HEK293T (cell line): ENCODE measurements around the gene ELOVL6.

ENCODE experiments used
- CTCF ChIA-PET: fragments of 350-600 bp; formaldehyde crosslinking; extraction: SDS; loops from one replicate; lab custom pipeline; 2021; ENCODE audit warnings: antibody characterized with exemption, inconsistent platforms; lab: Yijun Ruan, JAX
- POLR2A ChIA-PET: fragments of 350-600 bp; formaldehyde crosslinking; extraction: SDS; loops from one replicate; lab custom pipeline; 2020; ENCODE audit warnings: antibody characterized with exemption, inconsistent platforms; lab: Yijun Ruan, JAX
- DNase-seq: peaks from one replicate; pipeline ENCODE4 v3.0.0; 2012; ENCODE audit warnings: mixed read lengths; ENCODE audit errors: extremely low spot score
- ARNT ChIP-seq: fragments of 450-650 bp; IDR thresholded peaks from 2 replicates; pipeline ENCODE4 v1.6.1; 2017; ENCODE audit warnings: mild to moderate bottlenecking
- BHLHE40 ChIP-seq: fragments of 450-650 bp; IDR thresholded peaks from 2 replicates; pipeline ENCODE4 v1.6.1; 2016; ENCODE audit warnings: mild to moderate bottlenecking, moderate library complexity, borderline replicate concordance
- CTBP1 ChIP-seq: fragments of 450-650 bp; IDR thresholded peaks from 2 replicates; pipeline ENCODE4 v1.6.1; 2016; ENCODE audit warnings: borderline replicate concordance
- ELF4 ChIP-seq: fragments of 450-650 bp; IDR thresholded peaks from 2 replicates; pipeline ENCODE4 v1.6.1; 2017; ENCODE audit warnings: antibody characterized with exemption
- FOXA1 ChIP-seq: fragments of 450-650 bp; IDR thresholded peaks from 2 replicates; pipeline ENCODE4 v1.6.1; 2016; ENCODE audit warnings: mild to moderate bottlenecking
- FOXK2 ChIP-seq: fragments of 450-650 bp; IDR thresholded peaks from 2 replicates; pipeline ENCODE4 v1.6.1; 2016; ENCODE audit warnings: mild to moderate bottlenecking
- FOXM1 ChIP-seq: fragments of 450-650 bp; IDR thresholded peaks from 2 replicates; pipeline ENCODE4 v1.6.1; 2017; ENCODE audit warnings: mild to moderate bottlenecking, borderline replicate concordance
- HDGF ChIP-seq: fragments of 450-650 bp; IDR thresholded peaks from 2 replicates; pipeline ENCODE4 v1.6.1; 2017; ENCODE audit warnings: antibody characterized with exemption, borderline replicate concordance
- L3MBTL2 ChIP-seq: fragments of 450-650 bp; conservative IDR thresholded peaks from 2 replicates; pipeline ENCODE4 v1.6.1; 2016; ENCODE audit warnings: mild to moderate bottlenecking
- LEF1 ChIP-seq: fragments of 450-650 bp; IDR thresholded peaks from 2 replicates; pipeline ENCODE4 v1.6.1; 2017; ENCODE audit warnings: mild to moderate bottlenecking, borderline replicate concordance
- NFRKB ChIP-seq: fragments of 450-650 bp; IDR thresholded peaks from 2 replicates; pipeline ENCODE4 v1.6.1; 2016; ENCODE audit warnings: mild to moderate bottlenecking, moderate library complexity
- SP1 ChIP-seq: fragments of 450-650 bp; IDR thresholded peaks from 2 replicates; pipeline ENCODE4 v1.6.1; 2017
- SUZ12 ChIP-seq: fragments of 450-650 bp; IDR thresholded peaks from 2 replicates; pipeline ENCODE4 v1.6.1; 2016; ENCODE audit warnings: mild to moderate bottlenecking
- TARDBP ChIP-seq: fragments of 450-650 bp; IDR thresholded peaks from 2 replicates; pipeline ENCODE4 v1.6.1; 2016
- ZNF384 ChIP-seq: fragments of 450-650 bp; IDR thresholded peaks from 2 replicates; pipeline ENCODE4 v1.6.1; 2016
- TF ChIP-seq, protein P1 (sequence below): fragments of 450-650 bp; IDR thresholded peaks from 2 replicates; pipeline ENCODE4 v1.6.1; 2016

Gene ELOVL6

DNA sequence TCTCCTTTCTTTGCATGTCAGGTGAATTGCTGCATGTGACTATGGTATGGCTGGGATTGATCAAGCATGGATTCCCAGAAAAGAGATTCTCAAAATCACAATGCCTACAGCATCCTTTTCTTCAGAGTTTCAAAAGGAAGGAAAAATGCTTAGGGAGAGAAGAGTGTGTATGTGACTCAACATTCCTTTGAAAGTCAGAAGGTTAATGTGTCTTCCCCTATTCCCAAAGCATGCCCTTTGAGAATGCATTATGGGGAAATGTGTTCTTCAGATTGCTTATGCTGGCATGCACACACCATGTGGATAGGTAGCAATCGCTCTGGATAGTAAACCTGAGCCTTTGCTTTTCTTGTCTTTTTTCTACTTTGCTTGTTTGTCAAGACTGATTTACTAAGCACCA is 78.5 kb downstream of the ELOVL6 start:
- CTCF ChIA-PET = no interaction called here
- POLR2A ChIA-PET = no interaction called here
- no peak for TF ChIP-seq TARDBP
- no peak for DNase-seq

GRCh38 chr4:110119337-110119736 is 79.1 kb downstream of the ELOVL6 start:
- DNase-seq = no peak
- ChIA-PET POLR2A (no interaction called here), CTCF (no interaction called here)
- TF ChIP-seq ZNF384 (no peak), HDGF (no peak), NFRKB (no peak)

DNA sequence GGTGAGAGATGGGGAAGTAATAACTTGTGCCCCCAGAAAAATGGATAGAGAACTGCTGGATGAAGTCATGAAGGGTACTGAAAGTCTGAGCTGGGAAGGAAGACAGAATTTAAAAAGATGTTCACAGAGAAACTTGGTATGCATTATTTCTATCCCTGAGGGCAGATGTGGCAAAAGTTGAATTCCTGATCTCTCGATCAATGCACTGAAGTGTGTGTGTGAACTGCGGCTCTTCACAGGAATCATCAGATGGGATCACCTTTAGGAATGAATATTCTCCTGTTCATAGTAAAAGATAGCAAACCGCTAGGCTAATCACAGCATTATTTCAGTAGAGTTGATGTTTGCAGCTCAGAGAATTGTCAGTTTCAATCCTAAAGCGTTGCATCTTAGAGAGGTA is 86.4 kb downstream of the ELOVL6 start:
- no peak for DNase-seq
- ChIA-PET CTCF (no interaction called here), POLR2A (no interaction called here)
- TF ChIP-seq FOXK2 (no peak), ZNF384 (no peak), FOXA1 (no peak), ARNT (no peak), SUZ12 (no peak), TARDBP (no peak), FOXM1 (no peak), BHLHE40 (no peak), SP1 (no peak), HDGF (no peak), CTBP1 (no peak), NFRKB (no peak)

DNA sequence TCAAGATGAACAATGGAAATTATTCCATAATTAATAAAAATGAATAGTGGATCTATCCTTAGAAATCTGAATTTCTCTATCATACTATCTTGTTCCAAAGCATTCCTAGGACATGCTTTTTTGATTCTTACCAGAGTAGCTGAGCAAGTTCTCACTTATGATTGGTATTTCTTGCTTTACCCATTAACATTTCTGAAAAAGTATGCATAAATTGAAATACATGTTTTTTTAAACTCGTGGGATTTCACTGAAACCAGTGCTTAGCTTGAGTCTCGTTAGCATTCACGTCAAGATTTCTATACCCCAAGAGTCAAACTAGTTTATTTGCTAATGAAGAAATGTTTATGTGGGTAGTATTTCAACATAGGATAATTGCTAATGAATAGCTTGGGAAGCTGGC is 89.0 kb downstream of the ELOVL6 start:
- TF ChIP-seq ARNT = no peak
- TF ChIP-seq NFRKB = no peak
- TF ChIP-seq LEF1 = no peak
- no peak for TF ChIP-seq ZNF384
- TF ChIP-seq ELF4 = no peak
- TF ChIP-seq TARDBP = no peak
- TF ChIP-seq, protein P1, sequence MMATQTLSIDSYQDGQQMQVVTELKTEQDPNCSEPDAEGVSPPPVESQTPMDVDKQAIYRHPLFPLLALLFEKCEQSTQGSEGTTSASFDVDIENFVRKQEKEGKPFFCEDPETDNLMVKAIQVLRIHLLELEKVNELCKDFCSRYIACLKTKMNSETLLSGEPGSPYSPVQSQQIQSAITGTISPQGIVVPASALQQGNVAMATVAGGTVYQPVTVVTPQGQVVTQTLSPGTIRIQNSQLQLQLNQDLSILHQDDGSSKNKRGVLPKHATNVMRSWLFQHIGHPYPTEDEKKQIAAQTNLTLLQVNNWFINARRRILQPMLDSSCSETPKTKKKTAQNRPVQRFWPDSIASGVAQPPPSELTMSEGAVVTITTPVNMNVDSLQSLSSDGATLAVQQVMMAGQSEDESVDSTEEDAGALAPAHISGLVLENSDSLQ = no peak
- TF ChIP-seq HDGF = no peak
- no peak for TF ChIP-seq BHLHE40
- TF ChIP-seq FOXA1 = no peak
- no peak for TF ChIP-seq FOXM1
- TF ChIP-seq CTBP1 = no peak
- TF ChIP-seq SUZ12 = no peak
- CTCF ChIA-PET = no interaction called here
- no peak for DNase-seq
- POLR2A ChIA-PET = no interaction called here

DNA sequence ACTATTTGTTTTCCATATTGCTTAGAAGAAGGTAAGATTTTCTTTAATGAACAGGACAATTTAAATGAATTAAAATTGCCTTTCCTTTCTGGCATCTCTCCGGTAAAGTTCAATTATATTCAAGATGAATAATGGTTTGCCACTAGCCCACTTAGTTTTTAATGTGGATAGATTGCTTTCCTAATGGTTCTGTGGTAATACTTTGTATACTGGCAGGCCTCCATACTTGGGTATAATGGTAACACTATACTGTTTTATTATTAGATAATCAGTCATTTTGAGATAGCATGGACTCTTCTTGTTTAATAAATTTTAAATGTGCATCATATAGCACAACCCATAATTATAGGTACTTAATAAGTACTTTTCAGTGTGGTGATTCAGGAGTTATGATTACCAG is 89.5 kb downstream of the ELOVL6 start:
- DNase-seq = no peak
- TF ChIP-seq LEF1 (no peak), FOXK2 (no peak), FOXA1 (no peak)
- ChIA-PET CTCF (interaction anchor here (1.1 kb wide), 1 partner anchor 12 kb away, joined by 5 read pairs; no protein-coding TSS in a partner anchor), POLR2A (no interaction called here)

DNA sequence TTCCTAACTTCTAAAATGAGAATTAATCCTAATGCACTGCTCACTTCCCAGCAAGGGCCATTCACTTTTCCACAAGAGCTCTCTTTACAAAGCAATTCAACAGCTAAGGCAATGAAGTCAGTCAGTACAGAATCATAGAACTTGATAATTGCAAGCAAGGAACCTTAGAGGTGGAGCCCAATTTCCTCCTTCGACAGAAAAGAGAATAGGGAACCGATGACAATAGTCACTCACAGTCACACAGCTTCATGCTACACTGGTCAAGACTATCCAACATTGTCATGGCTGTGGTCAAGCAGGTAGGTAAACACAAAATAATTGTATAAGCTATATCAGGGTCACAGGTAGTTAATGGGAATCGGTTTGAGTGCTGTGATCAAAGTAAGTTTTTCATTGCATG is 90.0 kb downstream of the ELOVL6 start:
- TF ChIP-seq ZNF384 (no peak), BHLHE40 (no peak), L3MBTL2 (no peak), ARNT (no peak), SUZ12 (no peak), NFRKB (no peak), LEF1 (no peak), FOXK2 (no peak), FOXM1 (no peak), HDGF (no peak), FOXA1 (no peak), TARDBP (no peak), CTBP1 (no peak)
- POLR2A ChIA-PET = no interaction called here
- no peak for DNase-seq

DNA sequence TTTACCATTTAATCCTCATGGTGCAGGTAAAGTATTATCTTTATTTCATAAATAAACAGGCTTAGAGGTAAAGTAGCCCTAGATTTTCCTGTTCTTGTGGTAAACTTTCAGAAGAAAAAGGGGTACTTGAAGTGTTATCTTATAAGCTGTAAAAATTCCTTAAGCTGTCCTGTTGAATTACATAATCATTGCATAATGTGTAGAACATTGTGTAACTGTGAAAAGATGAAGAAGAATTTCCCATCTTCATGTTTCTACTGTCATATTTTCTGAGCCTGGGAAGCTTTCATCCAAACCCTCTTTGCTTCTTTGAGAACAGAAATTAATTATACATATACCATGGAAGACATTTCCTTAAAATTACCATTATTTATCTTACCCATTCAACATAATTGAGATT is 90.5 kb downstream of the ELOVL6 start:
- POLR2A ChIA-PET = no interaction called here
- TF ChIP-seq, protein P1 = no peak
- TF ChIP-seq NFRKB (no peak), L3MBTL2 (no peak), FOXA1 (no peak), ARNT (no peak), ZNF384 (no peak)
- no peak for DNase-seq
- CTCF ChIA-PET = interaction anchor here (0.6 to 1.1 kb wide), 3 partner anchors 11 to 57 kb away, joined by 3 to 5 read pairs (median 3); no protein-coding TSS in a partner anchor

More for the DNA sequence above, 90.0 kb downstream of the ELOVL6 start:
- CTCF ChIA-PET = interaction anchor here (0.6 to 1.1 kb wide), 2 partner anchors 12 to 51 kb away, joined by 3 to 5 read pairs; no protein-coding TSS in a partner anchor

GRCh38 chr4:110106931-110107296 is 91.5 kb downstream of the ELOVL6 start:
- ChIA-PET CTCF (no interaction called here), POLR2A (no interaction called here)
- no peak for DNase-seq
- TF ChIP-seq LEF1 (no peak), ZNF384 (no peak), SUZ12 (no peak), SP1 (no peak), FOXM1 (no peak), FOXK2 (no peak), L3MBTL2 (no peak), ELF4 (no peak), CTBP1 (no peak)
- TF ChIP-seq, protein P1 = no peak
